Measurements from ENCODE around the gene CD99. TPM values are rescaled to one million over a fixed set of nuclear protein-coding genes. Genes with fewer than 3 reads are reported as not detected.
"Not testable (repeated sequence)": the region's sequence is repeated elsewhere in the genome, so short reads cannot be mapped to it uniquely, and the experiment has no call there.

CD99 gene
- total RNA-seq, 1 donor from 2014 or later: 371 TPM

- Mint-ChIP-seq H3K27ac (no peak overlapping the region), H3K4me1 (peaks cover 69% of the 10 kb centered on the region)
- intact Hi-C loops (cut with micrococcal nuclease): loop anchor here (2.0 to 5.0 kb wide), 3 partner anchors 65 to 1244 kb away; partner anchors contain the start of gene P2RY8
Measured at GRCh38 chrX:2711441-2711840, 20.3 kb downstream of the CD99 start.

GRCh38 chrX:2712428-2712827, 21.3 kb downstream of the CD99 start:
- H3K27me3 Mint-ChIP-seq: no peaks in the 10 kb centered on the region
- intact Hi-C loops (cut with micrococcal nuclease): loop anchor here (5.0 kb wide), 1 partner anchor 1245 kb away; no protein-coding TSS in a partner anchor
- peaks cover 72% of the 10 kb centered on the region for H3K4me1 Mint-ChIP-seq
- H3K4me3 Mint-ChIP-seq: no peak overlapping the region
- H3K36me3 Mint-ChIP-seq (ENCODE audit: low read depth): peaks cover 53% of the 10 kb centered on the region
- DNase-seq: no peak
- H3K27ac Mint-ChIP-seq: no peak overlapping the region
- no peaks in the 10 kb centered on the region for H3K9me3 Mint-ChIP-seq

More at GRCh38 chrX:2711441-2711840, 20.3 kb downstream of the CD99 start:
- Mint-ChIP-seq H3K9me3 (no peaks in the 10 kb centered on the region), H3K4me3 (no peak overlapping the region), H3K27me3 (no peaks in the 10 kb centered on the region), H3K36me3 (ENCODE audit: low read depth) (peaks cover 50% of the 10 kb centered on the region)
- DNase-seq: no peak

GRCh38 chrX:2712890-2713840, 22.1 kb downstream of the CD99 start:
- Mint-ChIP-seq H3K4me1 (peaks cover 72% of the 10 kb centered on the region), H3K36me3 (ENCODE audit: low read depth) (peaks cover 53% of the 10 kb centered on the region), H3K27ac (no peak overlapping the region), H3K9me3 (no peaks in the 10 kb centered on the region), H3K4me3 (no peak overlapping the region), H3K27me3 (no peaks in the 10 kb centered on the region)
- DNase-seq: no peak
- intact Hi-C loops (cut with micrococcal nuclease): loop anchor here (5.0 kb wide), 1 partner anchor 1246 kb away; no protein-coding TSS in a partner anchor

- Mint-ChIP-seq H3K36me3 (ENCODE audit: low read depth) (peaks cover 56% of the 10 kb centered on the region), H3K27ac (peak overlapping the region; percentile 91), H3K9me3 (peaks cover 7% of the 10 kb centered on the region), H3K4me1 (peaks cover 65% of the 10 kb centered on the region), H3K4me3 (peak overlapping the region; percentile 27), H3K27me3 (no peaks in the 10 kb centered on the region)
- peak; percentile 77 for DNase-seq
- intact Hi-C loops (cut with micrococcal nuclease): loop anchor here (5.0 kb wide), 1 partner anchor 1247 kb away; no protein-coding TSS in a partner anchor
Measured at GRCh38 chrX:2714551-2714950, 23.5 kb downstream of the CD99 start.

- DNase-seq: no peak
- intact Hi-C loops (cut with micrococcal nuclease): no loop called here
- H3K4me3 Mint-ChIP-seq: peak overlapping the region; percentile 51
- peak overlapping the region; percentile 91 for H3K27ac Mint-ChIP-seq
- peaks cover 62% of the 10 kb centered on the region for H3K36me3 Mint-ChIP-seq (ENCODE audit: low read depth)
- H3K4me1 Mint-ChIP-seq: peaks cover 60% of the 10 kb centered on the region
- H3K9me3 Mint-ChIP-seq: peaks cover 11% of the 10 kb centered on the region
- no peaks in the 10 kb centered on the region for H3K27me3 Mint-ChIP-seq
Measured at GRCh38 chrX:2715066-2715600, 24.0 kb downstream of the CD99 start.

- intact Hi-C loops (cut with micrococcal nuclease): loop anchor here (1.0 kb wide), 1 partner anchor 10 kb away; no protein-coding TSS in a partner anchor
- Mint-ChIP-seq H3K4me3 (peak overlapping the region; percentile 57), H3K9me3 (peaks cover 11% of the 10 kb centered on the region), H3K27ac (peak overlapping the region; percentile 91), H3K4me1 (peaks cover 49% of the 10 kb centered on the region), H3K36me3 (ENCODE audit: low read depth) (peaks cover 71% of the 10 kb centered on the region), H3K27me3 (no peaks in the 10 kb centered on the region)
- DNase-seq: no peak
Measured at GRCh38 chrX:2717312-2717711, 26.2 kb downstream of the CD99 start.

GRCh38 chrX:2718821-2719220, 27.7 kb downstream of the CD99 start:
- Mint-ChIP-seq H3K9me3 (peaks cover 11% of the 10 kb centered on the region), H3K27ac (peak overlapping the region; percentile 91), H3K4me1 (peaks cover 49% of the 10 kb centered on the region), H3K27me3 (no peaks in the 10 kb centered on the region), H3K36me3 (ENCODE audit: low read depth) (peaks cover 85% of the 10 kb centered on the region), H3K4me3 (no peak overlapping the region)
- DNase-seq: no peak
- intact Hi-C loops (cut with micrococcal nuclease): no loop called here

GRCh38 chrX:2719774-2720447, 28.8 kb downstream of the CD99 start:
- Mint-ChIP-seq H3K27ac (peak overlapping the region; percentile 60), H3K9me3 (peaks cover 11% of the 10 kb centered on the region), H3K4me1 (peaks cover 42% of the 10 kb centered on the region), H3K4me3 (no peak overlapping the region), H3K27me3 (no peaks in the 10 kb centered on the region), H3K36me3 (ENCODE audit: low read depth) (peaks cover 83% of the 10 kb centered on the region)
- DNase-seq: no peak
- intact Hi-C loops (cut with micrococcal nuclease): no loop called here

GRCh38 chrX:2723286-2723879, 32.3 kb downstream of the CD99 start:
- no peak overlapping the region for H3K4me3 Mint-ChIP-seq
- no peak for DNase-seq
- H3K9me3 Mint-ChIP-seq: peaks cover 11% of the 10 kb centered on the region
- peak overlapping the region; percentile 26 for H3K27ac Mint-ChIP-seq
- H3K27me3 Mint-ChIP-seq: no peaks in the 10 kb centered on the region
- H3K36me3 Mint-ChIP-seq (ENCODE audit: low read depth): peaks cover 79% of the 10 kb centered on the region
- intact Hi-C loops (cut with micrococcal nuclease): no loop called here
- H3K4me1 Mint-ChIP-seq: peaks cover 13% of the 10 kb centered on the region

- H3K27ac Mint-ChIP-seq; H3K27me3 Mint-ChIP-seq; H3K4me1 Mint-ChIP-seq; intact Hi-C loops (cut with micrococcal nuclease); H3K9me3 Mint-ChIP-seq; H3K4me3 Mint-ChIP-seq; DNase-seq: not testable (repeated sequence)
- peaks cover 72% of the 10 kb centered on the region for H3K36me3 Mint-ChIP-seq (ENCODE audit: low read depth)
Measured at GRCh38 chrX:2727264-2727663, 36.2 kb downstream of the CD99 start.

GRCh38 chrX:2732076-2732475, 41.0 kb downstream of the CD99 start:
- Mint-ChIP-seq H3K36me3 (ENCODE audit: low read depth) (peaks cover 79% of the 10 kb centered on the region), H3K27me3 (no peaks in the 10 kb centered on the region), H3K27ac (peak overlapping the region; percentile 42), H3K9me3 (no peaks in the 10 kb centered on the region), H3K4me3 (no peak overlapping the region), H3K4me1 (peaks cover 8% of the 10 kb centered on the region)
- no peak for DNase-seq
- intact Hi-C loops (cut with micrococcal nuclease): no loop called here

GRCh38 chrX:2732649-2733048, 41.6 kb downstream of the CD99 start:
- Mint-ChIP-seq H3K27me3 (no peaks in the 10 kb centered on the region), H3K4me3 (no peak overlapping the region), H3K4me1 (peaks cover 8% of the 10 kb centered on the region), H3K36me3 (ENCODE audit: low read depth) (peaks cover 76% of the 10 kb centered on the region), H3K27ac (peak overlapping the region; percentile 42), H3K9me3 (no peaks in the 10 kb centered on the region)
- intact Hi-C loops (cut with micrococcal nuclease): no loop called here
- no peak for DNase-seq

GRCh38 chrX:2733286-2733685, 42.2 kb downstream of the CD99 start:
- DNase-seq: no peak
- H3K36me3 Mint-ChIP-seq (ENCODE audit: low read depth): peaks cover 75% of the 10 kb centered on the region
- H3K9me3 Mint-ChIP-seq: no peaks in the 10 kb centered on the region
- H3K4me3 Mint-ChIP-seq: no peak overlapping the region
- H3K27ac Mint-ChIP-seq: peak overlapping the region; percentile 42
- H3K4me1 Mint-ChIP-seq: peaks cover 8% of the 10 kb centered on the region
- no peaks in the 10 kb centered on the region for H3K27me3 Mint-ChIP-seq
- intact Hi-C loops (cut with micrococcal nuclease): no loop called here

All from activated CD4-positive, alpha-beta T cell treated with anti-CD3 and anti-CD28 coated beads, Interleukin-2, amount 10 ng/mL, durations not matched to agents 24 days and 14 days (primary cell).